HG02623 (cell line): ENCODE data around the gene CDH13.

ENCODE experiments used
- ATAC-seq: cut with Tn5 transposase; IDR thresholded peaks from one replicate; pipeline ENCODE4 v1.9.1; 2021; ENCODE audit warnings: moderate library complexity; ENCODE audit not compliant: unreplicated experiment

Gene CDH13

GRCh38 chr16:83622010-83622409 is 995.2 kb downstream of the CDH13 start:
- no peak for ATAC-seq

GRCh38 chr16:83623091-83623730 is 996.4 kb downstream of the CDH13 start:
- no peak for ATAC-seq

GRCh38 chr16:83623892-83624291 is 997.1 kb downstream of the CDH13 start:
- no peak for ATAC-seq

GRCh38 chr16:83624429-83625120 is 997.8 kb downstream of the CDH13 start:
- ATAC-seq = no peak

GRCh38 chr16:83626204-83626603 is 999.4 kb downstream of the CDH13 start:
- no peak for ATAC-seq

GRCh38 chr16:83626676-83627075 is 999.9 kb downstream of the CDH13 start:
- ATAC-seq = no peak

GRCh38 chr16:83627996-83628395 is 1001.2 kb downstream of the CDH13 start:
- ATAC-seq = no peak

GRCh38 chr16:83629426-83629825 is 1002.7 kb downstream of the CDH13 start:
- no peak for ATAC-seq

- no peak for ATAC-seq
Measured at GRCh38 chr16:83629836-83630235, 1003.1 kb downstream of the CDH13 start.

- no peak for ATAC-seq
Measured at GRCh38 chr16:83630979-83631378, 1004.2 kb downstream of the CDH13 start.

DNA sequence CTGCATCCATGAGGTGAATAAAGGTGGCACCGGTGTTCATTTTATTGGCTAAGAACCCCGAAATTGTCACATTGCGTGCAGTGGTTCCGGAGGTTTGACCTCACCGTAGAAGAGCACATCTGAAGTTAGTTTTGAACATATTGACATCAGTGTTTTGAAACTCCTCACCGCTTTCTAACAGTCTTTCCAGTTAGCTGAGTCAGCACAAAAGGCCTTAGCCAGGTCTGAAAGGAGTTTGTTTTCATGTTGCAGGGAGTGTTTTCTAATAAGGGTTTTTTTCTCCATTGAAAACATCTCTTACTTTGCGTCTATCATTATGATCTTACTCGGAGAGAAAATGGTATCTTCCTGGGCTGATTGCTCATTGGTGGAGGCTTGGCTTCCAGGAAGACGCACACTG is 1006.5 kb downstream of the CDH13 start:
- no peak for ATAC-seq

DNA sequence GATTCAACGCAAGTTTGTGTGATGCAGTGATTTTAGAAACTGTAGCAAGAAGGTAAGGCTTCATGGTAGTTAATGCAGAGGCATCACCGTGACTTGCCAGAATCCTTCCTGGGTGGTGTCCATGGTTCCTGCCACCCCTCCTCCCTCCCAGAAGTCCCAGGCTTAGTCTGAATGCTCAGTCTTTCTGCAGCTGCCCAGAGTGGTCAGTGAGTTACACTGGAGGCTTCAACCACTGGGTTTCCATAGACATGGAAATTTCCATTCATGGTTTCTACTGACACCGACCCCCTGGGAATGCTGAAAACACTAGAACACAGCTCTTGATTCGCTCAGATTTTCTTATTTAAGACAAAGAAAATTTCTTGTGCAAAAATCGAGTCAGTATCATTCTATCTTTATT is 1021.6 kb downstream of the CDH13 start:
- ATAC-seq = no peak

DNA sequence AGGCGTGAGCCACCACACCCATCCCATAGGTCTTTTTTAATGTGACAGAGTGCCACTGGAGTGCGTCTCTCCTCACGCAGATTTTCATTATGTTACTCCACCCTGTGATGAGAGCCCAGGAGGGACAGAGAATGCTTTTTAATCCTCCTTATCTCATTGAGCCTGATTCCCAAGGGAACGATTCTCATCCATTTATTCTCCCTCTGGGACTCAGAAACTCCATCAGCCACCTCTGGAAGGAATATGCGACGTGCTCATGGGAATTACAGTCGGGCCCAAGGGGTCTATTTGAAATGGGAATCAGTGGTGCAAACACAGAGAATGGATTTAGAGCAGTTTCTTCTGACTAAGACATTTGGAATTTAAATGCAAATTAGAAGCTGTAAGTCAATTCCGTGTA is 1025.1 kb downstream of the CDH13 start:
- ATAC-seq = no peak

DNA sequence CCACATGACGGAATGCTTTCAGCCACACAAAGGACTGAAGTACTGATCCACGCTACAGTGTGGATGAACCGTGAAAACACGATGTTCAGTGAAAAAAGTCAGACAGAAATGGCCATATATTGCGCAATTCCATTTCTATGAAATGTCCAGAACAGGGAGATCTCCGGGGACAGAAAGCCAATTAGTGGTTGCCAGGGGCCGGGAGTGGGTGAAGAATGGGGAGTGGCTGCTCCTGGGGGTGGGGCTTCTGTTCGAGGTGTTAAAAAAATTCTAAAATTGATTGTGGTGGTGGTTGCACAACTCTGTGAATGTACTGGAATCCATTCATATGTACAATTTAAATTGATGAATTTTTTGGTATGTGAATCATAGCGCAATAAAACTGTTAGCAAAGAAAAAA is 1026.2 kb downstream of the CDH13 start:
- no peak for ATAC-seq

DNA sequence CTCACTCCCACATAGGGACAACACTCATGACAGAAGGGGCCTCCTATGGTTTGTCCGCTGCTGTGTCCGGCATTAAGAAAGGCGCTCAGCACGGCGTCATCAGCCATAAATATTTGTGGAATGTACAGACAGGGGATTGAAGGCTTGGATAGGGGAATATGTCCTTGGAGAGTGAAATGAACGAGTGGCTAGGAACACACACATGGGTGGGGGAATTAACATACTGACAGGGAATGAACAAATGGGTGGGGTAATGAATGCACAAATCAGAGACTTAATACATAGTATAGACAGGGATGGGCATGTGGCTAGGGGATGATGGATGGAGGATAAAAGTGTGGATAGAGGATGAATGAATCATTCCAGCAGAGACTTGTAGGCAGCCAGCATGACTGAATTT is 1027.0 kb downstream of the CDH13 start:
- ATAC-seq = no peak

- no peak for ATAC-seq
Measured at GRCh38 chr16:83660282-83660681, 1033.5 kb downstream of the CDH13 start.

DNA sequence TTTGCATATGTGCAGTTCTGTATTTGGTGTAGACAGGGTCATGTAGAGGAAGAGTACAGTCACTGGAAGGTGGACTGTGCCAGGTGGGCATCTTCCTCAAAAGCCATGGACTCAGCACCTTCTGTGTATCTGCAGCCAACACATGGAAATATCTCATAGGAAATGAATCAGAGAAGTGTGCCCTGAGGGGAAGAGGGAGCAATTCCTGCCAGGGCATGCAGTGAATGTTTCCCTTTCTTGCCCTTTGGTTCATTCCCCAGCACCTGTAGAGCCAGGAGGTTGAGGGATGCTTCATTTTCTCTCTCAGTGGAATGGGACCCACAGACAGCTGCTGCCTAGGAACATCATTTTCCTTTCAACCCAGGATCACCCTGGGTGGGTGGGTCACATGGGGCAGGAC is 1034.9 kb downstream of the CDH13 start:
- ATAC-seq = no peak

DNA sequence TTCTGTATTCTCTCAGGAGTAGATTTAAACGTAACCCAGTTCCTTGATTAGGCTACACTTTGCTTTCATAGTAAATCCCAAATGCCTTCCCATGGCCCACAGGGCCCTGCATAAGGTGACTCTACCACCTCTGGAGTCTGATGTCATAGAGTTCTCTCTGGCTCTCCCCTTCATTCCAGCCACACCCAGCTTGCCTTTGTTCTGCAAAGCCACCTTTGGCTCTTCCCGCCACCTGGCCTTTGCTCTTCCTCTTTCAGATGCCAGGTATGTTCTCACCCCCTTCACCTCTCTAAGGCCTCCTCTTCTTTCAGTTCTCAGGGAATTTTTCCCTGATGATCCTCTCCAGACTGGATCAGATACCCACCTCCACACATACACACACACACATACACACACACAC is 1039.7 kb downstream of the CDH13 start:
- no peak for ATAC-seq

- no peak for ATAC-seq
Measured at GRCh38 chr16:83669456-83669855, 1042.7 kb downstream of the CDH13 start.

GRCh38 chr16:83674931-83675535 is 1048.3 kb downstream of the CDH13 start:
- ATAC-seq = no peak

GRCh38 chr16:83676086-83676485 is 1049.3 kb downstream of the CDH13 start:
- ATAC-seq = no peak

DNA sequence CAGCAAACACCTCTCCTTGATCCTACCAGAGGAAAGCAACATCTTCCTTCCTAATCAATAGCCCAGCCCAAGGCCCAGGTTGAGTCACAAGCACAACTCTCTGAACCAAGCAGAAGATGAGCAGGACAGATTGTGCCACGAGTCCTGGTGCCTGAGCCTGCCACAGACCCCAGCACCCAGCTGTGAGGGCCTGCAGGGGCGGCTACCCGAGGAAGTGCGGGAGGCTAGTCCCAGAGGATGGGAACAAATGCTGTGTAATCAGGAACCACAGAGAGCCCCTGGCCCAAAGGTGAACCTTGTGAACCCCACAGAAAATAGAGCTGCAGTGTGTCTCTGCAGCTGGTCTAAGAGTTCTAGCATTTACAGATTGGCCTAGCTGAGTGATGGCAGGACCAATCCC is 1054.2 kb downstream of the CDH13 start:
- no peak for ATAC-seq
